Measurements from ENCODE around the gene NFKBIL1.

NFKBIL1 gene

DNA sequence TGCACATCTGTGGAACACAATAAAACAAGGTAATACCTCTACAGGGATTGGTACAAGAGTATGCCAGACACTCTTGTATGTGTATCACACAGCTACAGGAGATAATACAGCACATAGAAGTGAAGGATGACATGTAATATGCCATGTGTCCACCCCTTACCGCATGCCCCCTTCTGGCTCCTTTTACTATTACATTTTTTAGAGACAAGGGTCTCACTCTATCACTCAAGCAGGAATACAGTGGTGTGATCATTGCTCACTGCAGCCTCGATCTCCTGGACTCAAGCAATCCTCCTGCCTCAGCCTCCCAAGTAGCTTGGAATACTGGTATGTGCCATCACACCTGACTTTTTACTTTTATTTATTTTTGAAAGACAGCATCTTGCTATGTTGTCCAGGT lies 49.6 kb downstream of the NFKBIL1 start:
- TF ChIP-seq, protein P1, sequence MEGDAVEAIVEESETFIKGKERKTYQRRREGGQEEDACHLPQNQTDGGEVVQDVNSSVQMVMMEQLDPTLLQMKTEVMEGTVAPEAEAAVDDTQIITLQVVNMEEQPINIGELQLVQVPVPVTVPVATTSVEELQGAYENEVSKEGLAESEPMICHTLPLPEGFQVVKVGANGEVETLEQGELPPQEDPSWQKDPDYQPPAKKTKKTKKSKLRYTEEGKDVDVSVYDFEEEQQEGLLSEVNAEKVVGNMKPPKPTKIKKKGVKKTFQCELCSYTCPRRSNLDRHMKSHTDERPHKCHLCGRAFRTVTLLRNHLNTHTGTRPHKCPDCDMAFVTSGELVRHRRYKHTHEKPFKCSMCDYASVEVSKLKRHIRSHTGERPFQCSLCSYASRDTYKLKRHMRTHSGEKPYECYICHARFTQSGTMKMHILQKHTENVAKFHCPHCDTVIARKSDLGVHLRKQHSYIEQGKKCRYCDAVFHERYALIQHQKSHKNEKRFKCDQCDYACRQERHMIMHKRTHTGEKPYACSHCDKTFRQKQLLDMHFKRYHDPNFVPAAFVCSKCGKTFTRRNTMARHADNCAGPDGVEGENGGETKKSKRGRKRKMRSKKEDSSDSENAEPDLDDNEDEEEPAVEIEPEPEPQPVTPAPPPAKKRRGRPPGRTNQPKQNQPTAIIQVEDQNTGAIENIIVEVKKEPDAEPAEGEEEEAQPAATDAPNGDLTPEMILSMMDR (IDR thresholded peaks at IDR 0.05; ENCODE audit: low read depth, low read length), result 0 out of 2 replicates have a peak, but pooled peaks have one; percentile 6
- H3K4me3 ChIP-seq (ENCODE audit: low read depth, low read length), result no peak overlapping the region

DNA sequence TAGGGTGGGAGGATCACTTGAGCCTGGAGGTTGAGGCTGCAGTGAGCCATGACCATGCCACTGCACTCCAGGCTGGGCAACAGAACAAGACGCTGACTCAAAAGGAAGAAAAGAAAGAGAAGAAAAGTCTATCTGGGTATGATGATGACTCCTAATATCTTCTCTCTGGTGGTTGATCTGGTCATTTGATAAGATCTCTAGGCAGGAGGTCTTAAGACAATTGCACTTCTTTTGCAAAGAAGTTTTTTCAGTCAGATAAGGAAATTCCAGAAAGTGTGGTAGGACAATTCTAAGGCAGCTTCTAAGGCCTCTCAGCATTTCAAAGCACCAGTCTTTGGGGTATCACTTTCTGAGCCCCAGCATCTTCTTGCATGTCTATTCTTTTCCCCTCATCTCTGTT lies 59.9 kb downstream of the NFKBIL1 start:
- no peak overlapping the region for H3K4me3 ChIP-seq (ENCODE audit: low read depth, low read length)

More for the DNA sequence above, 59.9 kb downstream of the NFKBIL1 start:
- TF ChIP-seq, protein P1 (IDR thresholded peaks at IDR 0.05; ENCODE audit: low read depth, low read length), result no peak

All from WI38 (cell line).